Neural cell (in vitro differentiated cells): Measurements from ENCODE around the gene SIVA1. TPM values are rescaled to one million over a fixed set of nuclear protein-coding genes. Genes with fewer than 3 reads are reported as not detected.

Experiments used
- H2AFZ ChIP-seq: fragments of 200-600, 300-800 bp; sonication (generic), shearing (Covaris generic); 2 replicates; pipeline ENCODE4 v1.6.0; 2014; ENCODE audit warnings: low read depth, mild to moderate bottlenecking, antibody characterized with exemption, low read length, moderate library complexity
- H3F3A ChIP-seq: fragments of 200-600 bp; shearing (Covaris generic); 2 replicates; pipeline ENCODE4 v1.6.1; 2016; ENCODE audit warnings: mild to moderate bottlenecking, moderate library complexity, mixed read lengths, antibody characterized with exemption, low read length; ENCODE audit not compliant: insufficient read depth, poor library complexity, severe bottlenecking
- H3K27ac ChIP-seq: fragments of 200-600, 300-800 bp; sonication (generic), shearing (Covaris generic); 2 replicates; pipeline ENCODE4 v1.5.1; 2014; ENCODE audit warnings: mild to moderate bottlenecking, low read length, moderate library complexity
- H3K27me3 ChIP-seq: fragments of 300-800, 200-600 bp; sonication (generic), shearing (Covaris generic); 2 replicates; pipeline ENCODE4 v1.6.0; 2014; ENCODE audit warnings: mild to moderate bottlenecking, low read depth, low read length, moderate library complexity; ENCODE audit not compliant: insufficient read depth
- H3K36me3 ChIP-seq: fragments of 300-800, 200-600 bp; sonication (generic), shearing (Covaris generic); 2 replicates; pipeline ENCODE4 v1.5.1; 2014; ENCODE audit warnings: mild to moderate bottlenecking, antibody characterized with exemption, low read length, moderate library complexity; ENCODE audit not compliant: insufficient read depth
- H3K4me2 ChIP-seq: fragments of 300-800, 200-600 bp; sonication (generic), shearing (Covaris generic); 2 replicates; pipeline ENCODE4 v1.6.0; 2014; ENCODE audit warnings: mild to moderate bottlenecking, low read length
- H3K4me3 ChIP-seq: fragments of 300-800, 200-600 bp; sonication (generic), shearing (Covaris generic); 2 replicates; pipeline ENCODE4 v1.5.1; 2014; ENCODE audit warnings: mild to moderate bottlenecking, low read length, moderate library complexity
- H3K79me2 ChIP-seq: fragments of 200-600 bp; shearing (Covaris generic); replicated peaks from 2 replicates; pipeline ENCODE4 v1.6.0; 2014; ENCODE audit warnings: mild to moderate bottlenecking, low read length, moderate library complexity; ENCODE audit not compliant: insufficient read depth
- H3K9ac ChIP-seq: fragments of 300-800, 200-600 bp; sonication (generic), shearing (Covaris generic); 2 replicates; pipeline ENCODE4 v1.6.1; 2016; ENCODE audit warnings: mild to moderate bottlenecking, low read length, mixed read lengths
- H3K9me2 ChIP-seq: fragments of 200-600 bp; shearing (Covaris generic); 2 replicates; pipeline ENCODE4 v1.6.1; 2016; ENCODE audit warnings: mild to moderate bottlenecking, low read length, mixed read lengths; ENCODE audit not compliant: insufficient read depth
- H3K9me3 ChIP-seq: fragments of 200-600, 300-800 bp; sonication (generic), shearing (Covaris generic); 2 replicates; pipeline ENCODE4 v1.6.1; 2016; ENCODE audit warnings: mild to moderate bottlenecking, mixed run types, low read length, moderate library complexity, mixed read lengths
- H4K20me1 ChIP-seq: fragments of 200-600 bp; shearing (Covaris generic); 2 replicates; pipeline ENCODE4 v1.6.1; 2016; ENCODE audit warnings: mild to moderate bottlenecking, mixed run types; ENCODE audit not compliant: insufficient read depth
- EP300 ChIP-seq: fragments of 450-650 bp; conservative IDR thresholded peaks from 2 replicates; pipeline ENCODE4 v1.6.1; 2014; ENCODE audit warnings: antibody characterized with exemption, mild to moderate bottlenecking, moderate library complexity; ENCODE audit not compliant: poor library complexity, severe bottlenecking
- EZH2 ChIP-seq: fragments of 200-600, 300-800 bp; shearing (Covaris generic), sonication (generic); IDR thresholded peaks from 2 replicates; pipeline ENCODE4 v1.6.1; 2014; ENCODE audit warnings: antibody characterized with exemption, low read length, borderline replicate concordance, mild to moderate bottlenecking; ENCODE audit not compliant: insufficient read depth, poor library complexity, severe bottlenecking
- MXI1 ChIP-seq: fragments of 450-650 bp; conservative IDR thresholded peaks from 2 replicates; pipeline ENCODE4 v1.6.1; 2014; ENCODE audit warnings: antibody characterized with exemption, mild to moderate bottlenecking; ENCODE audit not compliant: poor library complexity, severe bottlenecking
- POLR2AphosphoS5 ChIP-seq: IDR thresholded peaks from 2 replicates; pipeline ENCODE4 v1.6.1; 2012
- RAD21 ChIP-seq: fragments of 450-650 bp; conservative IDR thresholded peaks from 2 replicates; pipeline ENCODE4 v1.6.1; 2014; ENCODE audit warnings: antibody characterized with exemption, mild to moderate bottlenecking, moderate library complexity
- SMC3 ChIP-seq: fragments of 450-650 bp; conservative IDR thresholded peaks from 2 replicates; pipeline ENCODE4 v1.6.1; 2014; ENCODE audit warnings: antibody characterized with exemption, mild to moderate bottlenecking, moderate library complexity; ENCODE audit not compliant: poor library complexity
- TAF1 ChIP-seq: IDR thresholded peaks from 2 replicates; pipeline ENCODE4 v1.6.1; 2012; ENCODE audit warnings: low read depth
- polyA plus RNA-seq: library from polyadenylated mRNA; depleted of rRNA; stranded (reverse); fragments of >200 nt; gene quantifications from 2 replicates; pipeline ENCODE4 v1.2.3, GENCODE V29; 2014
- TF ChIP-seq, protein P1 (sequence below): fragments of 450-650 bp; IDR thresholded peaks from 2 replicates; pipeline ENCODE4 v1.5.1; 2014; ENCODE audit warnings: antibody characterized with exemption, mild to moderate bottlenecking, moderate library complexity; ENCODE audit not compliant: poor library complexity, severe bottlenecking
- TF ChIP-seq, protein P2 (sequence below): IDR thresholded peaks from 2 replicates; pipeline ENCODE4 v1.6.1; 2012; ENCODE audit warnings: borderline replicate concordance

Gene SIVA1
- polyA plus RNA-seq, 1 donor from 2014 or later, result 180 TPM

DNA sequence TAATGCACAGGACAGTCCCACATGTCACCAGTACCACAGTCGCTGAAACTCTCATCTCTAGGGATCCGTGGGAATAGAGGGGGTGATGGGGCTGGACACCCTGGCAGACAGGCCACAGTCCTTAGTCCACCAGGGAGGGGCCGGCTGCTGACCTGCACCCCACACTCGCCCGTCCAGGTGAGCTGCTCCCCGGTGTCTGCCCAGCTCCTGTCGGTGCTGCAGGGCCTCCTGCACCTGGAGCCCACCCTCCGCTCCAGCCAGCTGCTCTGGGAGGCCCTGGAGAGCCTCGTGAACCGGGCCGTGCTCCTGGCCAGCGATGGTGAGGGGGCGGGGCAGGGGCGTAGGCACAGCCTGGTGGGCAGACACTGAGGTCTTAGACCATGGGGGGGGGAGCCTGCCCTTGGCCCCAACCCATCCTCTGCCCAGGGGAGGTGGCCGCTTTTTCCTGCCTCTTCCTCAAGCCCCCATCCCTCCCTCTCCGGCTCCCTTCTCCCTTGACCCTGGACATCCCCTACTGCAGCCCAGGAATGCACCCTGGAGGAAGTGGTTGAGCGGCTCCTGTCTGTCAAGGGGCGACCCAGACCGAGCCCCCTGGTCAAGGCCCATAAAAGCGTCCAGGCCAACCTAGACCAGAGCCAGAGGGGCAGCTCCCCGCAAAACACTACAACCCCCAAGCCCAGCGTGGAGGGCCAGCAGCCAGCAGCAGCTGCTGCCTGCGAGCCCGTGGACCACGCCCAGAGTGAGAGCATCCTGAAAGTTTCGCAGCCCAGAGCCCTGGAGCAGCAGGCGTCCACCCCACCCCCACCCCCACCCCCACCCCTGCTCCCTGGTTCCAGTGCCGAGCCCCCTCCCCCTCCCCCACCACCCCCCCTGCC lies 46.0 kb upstream of the SIVA1 start:
- Histone ChIP-seq H3F3A (no peaks in the 10 kb centered on the region), H3K27me3 (no peaks in the 10 kb centered on the region), H3K4me2 (no peak overlapping the region), H3K9ac (no peak overlapping the region), H3K36me3 (no peaks in the 10 kb centered on the region), H4K20me1 (no peaks in the 10 kb centered on the region), H3K79me2 (no peaks in the 10 kb centered on the region), H3K9me2 (no peaks in the 10 kb centered on the region), H3K4me3 (no peak overlapping the region), H2AFZ (no peak overlapping the region), H3K27ac (no peak overlapping the region), H3K9me3 (peaks cover 3% of the 10 kb centered on the region)
- no peak for TF ChIP-seq MXI1
- TF ChIP-seq, protein P1, sequence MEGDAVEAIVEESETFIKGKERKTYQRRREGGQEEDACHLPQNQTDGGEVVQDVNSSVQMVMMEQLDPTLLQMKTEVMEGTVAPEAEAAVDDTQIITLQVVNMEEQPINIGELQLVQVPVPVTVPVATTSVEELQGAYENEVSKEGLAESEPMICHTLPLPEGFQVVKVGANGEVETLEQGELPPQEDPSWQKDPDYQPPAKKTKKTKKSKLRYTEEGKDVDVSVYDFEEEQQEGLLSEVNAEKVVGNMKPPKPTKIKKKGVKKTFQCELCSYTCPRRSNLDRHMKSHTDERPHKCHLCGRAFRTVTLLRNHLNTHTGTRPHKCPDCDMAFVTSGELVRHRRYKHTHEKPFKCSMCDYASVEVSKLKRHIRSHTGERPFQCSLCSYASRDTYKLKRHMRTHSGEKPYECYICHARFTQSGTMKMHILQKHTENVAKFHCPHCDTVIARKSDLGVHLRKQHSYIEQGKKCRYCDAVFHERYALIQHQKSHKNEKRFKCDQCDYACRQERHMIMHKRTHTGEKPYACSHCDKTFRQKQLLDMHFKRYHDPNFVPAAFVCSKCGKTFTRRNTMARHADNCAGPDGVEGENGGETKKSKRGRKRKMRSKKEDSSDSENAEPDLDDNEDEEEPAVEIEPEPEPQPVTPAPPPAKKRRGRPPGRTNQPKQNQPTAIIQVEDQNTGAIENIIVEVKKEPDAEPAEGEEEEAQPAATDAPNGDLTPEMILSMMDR, result no peak
- TF ChIP-seq TAF1, result no peak
- TF ChIP-seq RAD21, result no peak
- TF ChIP-seq SMC3, result no peak
- TF ChIP-seq, protein P2, sequence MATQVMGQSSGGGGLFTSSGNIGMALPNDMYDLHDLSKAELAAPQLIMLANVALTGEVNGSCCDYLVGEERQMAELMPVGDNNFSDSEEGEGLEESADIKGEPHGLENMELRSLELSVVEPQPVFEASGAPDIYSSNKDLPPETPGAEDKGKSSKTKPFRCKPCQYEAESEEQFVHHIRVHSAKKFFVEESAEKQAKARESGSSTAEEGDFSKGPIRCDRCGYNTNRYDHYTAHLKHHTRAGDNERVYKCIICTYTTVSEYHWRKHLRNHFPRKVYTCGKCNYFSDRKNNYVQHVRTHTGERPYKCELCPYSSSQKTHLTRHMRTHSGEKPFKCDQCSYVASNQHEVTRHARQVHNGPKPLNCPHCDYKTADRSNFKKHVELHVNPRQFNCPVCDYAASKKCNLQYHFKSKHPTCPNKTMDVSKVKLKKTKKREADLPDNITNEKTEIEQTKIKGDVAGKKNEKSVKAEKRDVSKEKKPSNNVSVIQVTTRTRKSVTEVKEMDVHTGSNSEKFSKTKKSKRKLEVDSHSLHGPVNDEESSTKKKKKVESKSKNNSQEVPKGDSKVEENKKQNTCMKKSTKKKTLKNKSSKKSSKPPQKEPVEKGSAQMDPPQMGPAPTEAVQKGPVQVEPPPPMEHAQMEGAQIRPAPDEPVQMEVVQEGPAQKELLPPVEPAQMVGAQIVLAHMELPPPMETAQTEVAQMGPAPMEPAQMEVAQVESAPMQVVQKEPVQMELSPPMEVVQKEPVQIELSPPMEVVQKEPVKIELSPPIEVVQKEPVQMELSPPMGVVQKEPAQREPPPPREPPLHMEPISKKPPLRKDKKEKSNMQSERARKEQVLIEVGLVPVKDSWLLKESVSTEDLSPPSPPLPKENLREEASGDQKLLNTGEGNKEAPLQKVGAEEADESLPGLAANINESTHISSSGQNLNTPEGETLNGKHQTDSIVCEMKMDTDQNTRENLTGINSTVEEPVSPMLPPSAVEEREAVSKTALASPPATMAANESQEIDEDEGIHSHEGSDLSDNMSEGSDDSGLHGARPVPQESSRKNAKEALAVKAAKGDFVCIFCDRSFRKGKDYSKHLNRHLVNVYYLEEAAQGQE, result no peak
- no peak for TF ChIP-seq POLR2AphosphoS5
- TF ChIP-seq EP300, result no peak

DNA sequence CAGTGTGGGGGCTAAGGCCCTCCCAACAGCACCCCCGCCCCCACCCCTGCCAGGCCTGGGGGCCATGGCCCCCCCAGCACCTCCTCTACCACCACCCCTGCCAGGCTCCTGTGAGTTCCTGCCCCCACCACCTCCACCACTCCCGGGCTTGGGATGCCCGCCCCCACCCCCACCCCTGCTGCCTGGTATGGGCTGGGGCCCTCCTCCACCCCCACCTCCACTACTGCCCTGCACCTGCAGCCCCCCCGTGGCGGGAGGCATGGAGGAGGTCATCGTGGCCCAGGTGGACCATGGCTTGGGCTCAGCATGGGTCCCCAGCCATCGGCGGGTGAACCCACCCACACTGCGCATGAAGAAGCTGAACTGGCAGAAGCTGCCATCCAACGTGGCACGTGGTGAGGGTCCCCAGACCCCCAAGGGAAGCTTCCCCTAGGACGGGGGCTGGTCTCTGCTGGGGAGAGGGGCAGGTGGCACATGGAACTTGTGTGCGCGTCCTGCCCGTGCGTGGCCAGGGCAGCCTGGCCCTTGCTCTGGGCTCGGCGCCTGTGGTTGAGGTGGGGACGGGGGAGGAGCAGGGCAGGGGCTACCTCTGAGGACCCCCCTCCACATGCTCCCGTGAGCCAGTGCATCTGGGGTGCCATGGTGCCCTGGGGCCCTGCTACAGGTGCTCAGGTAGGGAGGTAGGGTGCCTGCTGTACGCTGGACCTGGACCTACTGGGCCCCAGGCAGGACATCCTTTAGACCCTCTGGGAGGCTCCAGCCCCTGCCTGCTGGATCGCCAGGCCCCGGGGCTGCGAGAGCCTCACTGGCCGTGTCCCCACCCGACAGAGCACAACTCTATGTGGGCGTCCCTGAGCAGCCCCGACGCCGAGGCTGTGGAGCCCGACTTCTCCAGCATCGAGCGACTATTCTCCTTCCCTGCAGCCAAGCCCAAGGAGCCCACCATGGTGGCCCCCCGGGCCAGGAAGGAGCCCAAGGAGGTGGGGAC lies 45.0 kb upstream of the SIVA1 start:
- no peaks in the 10 kb centered on the region for H3K79me2 ChIP-seq
- H3K27me3 ChIP-seq, result no peaks in the 10 kb centered on the region
- H3K4me3 ChIP-seq, result no peak overlapping the region
- no peak overlapping the region for H3K9ac ChIP-seq
- no peaks in the 10 kb centered on the region for H3F3A ChIP-seq
- H3K27ac ChIP-seq, result no peak overlapping the region
- TF ChIP-seq EZH2 (no peak), EP300 (no peak), MXI1 (no peak), POLR2AphosphoS5 (no peak), RAD21 (no peak), SMC3 (no peak)
- TF ChIP-seq, protein P1, result no peak
- H3K36me3 ChIP-seq, result no peaks in the 10 kb centered on the region
- H4K20me1 ChIP-seq, result no peaks in the 10 kb centered on the region
- H2AFZ ChIP-seq, result no peak overlapping the region
- no peaks in the 10 kb centered on the region for H3K9me2 ChIP-seq
- H3K4me2 ChIP-seq, result no peak overlapping the region
- peaks cover 3% of the 10 kb centered on the region for H3K9me3 ChIP-seq
